ENCODE data around the gene CFAP92.

The CFAP92 gene

DNA sequence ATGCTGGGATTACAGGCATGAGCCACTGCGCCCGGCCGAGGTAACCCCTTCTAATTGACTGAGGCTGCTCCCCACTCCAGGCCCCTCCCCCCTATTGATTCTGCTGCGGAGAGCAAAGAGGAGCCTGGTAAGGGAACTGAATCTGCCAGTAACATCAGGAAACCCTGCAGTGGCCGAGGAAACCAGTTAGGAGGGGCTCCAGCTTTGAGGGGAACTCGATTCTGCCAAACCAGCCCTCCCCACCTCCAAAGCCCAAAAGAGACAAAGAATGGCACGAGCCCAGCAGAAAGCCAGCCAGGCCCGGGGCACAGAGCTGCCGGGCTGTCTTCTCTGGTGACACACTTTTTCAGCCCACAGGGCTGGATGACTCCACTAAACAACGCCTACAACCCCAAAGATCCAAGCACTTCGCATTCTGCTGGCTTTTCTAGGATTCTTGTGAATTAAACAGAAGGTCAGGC lies 129.5 kb downstream of the CFAP92 start:
- no peak for ATAC-seq

DNA sequence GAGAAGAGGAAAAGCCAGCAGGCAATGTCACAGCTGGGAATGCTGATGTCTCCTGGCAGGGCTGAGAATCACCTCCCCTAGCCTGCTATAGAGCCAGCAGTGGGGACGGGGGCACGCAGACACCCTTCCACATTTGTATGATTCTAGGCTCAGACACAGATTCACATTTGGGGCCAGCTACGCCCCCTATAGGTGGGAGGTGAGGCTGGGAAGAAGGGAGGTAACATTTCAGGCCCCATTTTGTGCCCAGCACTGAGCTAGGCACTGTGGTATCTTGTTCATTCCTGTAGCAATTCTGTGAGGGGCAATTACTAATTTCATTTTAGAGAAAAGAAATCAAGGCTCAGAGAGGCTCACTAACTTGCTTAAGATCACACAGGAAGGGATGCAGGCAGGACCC lies 130.3 kb downstream of the CFAP92 start:
- ATAC-seq: no peak

DNA sequence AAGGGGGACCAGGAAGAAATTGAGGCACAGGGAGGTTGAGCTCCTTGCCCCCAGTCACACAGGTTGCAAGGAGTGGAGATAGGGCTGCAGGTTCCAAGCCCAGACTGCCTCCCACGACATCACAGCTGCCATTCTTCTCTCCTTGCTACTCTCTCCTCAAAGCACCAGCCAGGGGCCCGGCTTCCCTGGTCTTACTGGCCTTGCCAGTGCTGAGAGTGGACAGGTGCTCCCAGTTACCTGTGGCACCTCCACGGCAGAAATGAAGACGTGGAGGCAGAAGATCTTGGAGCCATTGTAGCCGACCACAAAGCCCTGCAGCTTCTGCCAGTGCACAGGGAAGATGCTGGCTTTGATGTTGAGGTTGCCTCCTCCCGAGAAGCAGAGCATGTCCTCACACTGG lies 132.4 kb downstream of the CFAP92 start:
- ATAC-seq: no peak

Data from activated CD4-positive, CD25-positive, alpha-beta regulatory T cell treated with anti-CD3 and anti-CD28 coated beads, Interleukin-2, amount 50 U/mL, for 24 hours (primary cell).